HG03159 (cell line): ENCODE measurements around the gene RLN3.
"Not testable (repeated sequence)": the region's sequence is repeated elsewhere in the genome, so short reads cannot be mapped to it uniquely, and the experiment has no call there.

ENCODE experiments used
- ATAC-seq: cut with Tn5 transposase; IDR thresholded peaks from one replicate; pipeline ENCODE4 v1.9.1; 2021; ENCODE audit warnings: mild to moderate bottlenecking, moderate library complexity; ENCODE audit not compliant: unreplicated experiment

Gene RLN3

GRCh38 chr19:14019739-14020138, 8.2 kb upstream of the RLN3 start:
- ATAC-seq = not testable (repeated sequence)

- ATAC-seq = no peak
These were observed 6.5 kb upstream of the RLN3 start for GRCh38 chr19:14021474-14021873.

- ATAC-seq = no peak
These were observed 5.5 kb upstream of the RLN3 start for GRCh38 chr19:14022469-14022868.

- no peak for ATAC-seq
These were observed 4.3 kb upstream of the RLN3 start for GRCh38 chr19:14023404-14024235.

GRCh38 chr19:14026652-14027192, 1.2 kb upstream of the RLN3 start:
- not testable (repeated sequence) for ATAC-seq

- no peak for ATAC-seq
These were observed 953 bp downstream of the RLN3 start for GRCh38 chr19:14028901-14029300.

- ATAC-seq = no peak
These were observed 3.2 kb downstream of the RLN3 start for GRCh38 chr19:14030997-14031718.

GRCh38 chr19:14031719-14032480, 4.0 kb downstream of the RLN3 start, which contains the start of gene IL27RA:
TSS of gene IL27RA (plus strand) at chr19:14031762. CDS start at chr19:14031873, 111 bp downstream.
- no peak for ATAC-seq

- ATAC-seq = no peak
These were observed 6.0 kb downstream of the RLN3 start for GRCh38 chr19:14033946-14034345.

- ATAC-seq = not testable (repeated sequence)
These were observed 7.2 kb downstream of the RLN3 start for GRCh38 chr19:14035159-14035558.

GRCh38 chr19:14035706-14036105, 7.8 kb downstream of the RLN3 start:
- no peak for ATAC-seq

GRCh38 chr19:14039181-14039580, 11.2 kb downstream of the RLN3 start:
- no peak for ATAC-seq

- ATAC-seq = not testable (repeated sequence)
These were observed 15.0 kb downstream of the RLN3 start for GRCh38 chr19:14042659-14043608.

GRCh38 chr19:14047866-14048265, 19.9 kb downstream of the RLN3 start:
- not testable (repeated sequence) for ATAC-seq

GRCh38 chr19:14048443-14049153, 20.6 kb downstream of the RLN3 start:
- ATAC-seq = no peak

- no peak for ATAC-seq
These were observed 22.6 kb downstream of the RLN3 start for GRCh38 chr19:14050512-14050911.

- ATAC-seq = not testable (repeated sequence)
These were observed 23.0 kb downstream of the RLN3 start for GRCh38 chr19:14050961-14051360.

GRCh38 chr19:14051980-14052379, 24.0 kb downstream of the RLN3 start:
- ATAC-seq = no peak

- ATAC-seq = no peak
These were observed 24.5 kb downstream of the RLN3 start for GRCh38 chr19:14052470-14052869.
